Heart right ventricle (tissue), 16 donors: ENCODE data around the gene ASPSCR1. TPM values are rescaled to one million over a fixed set of nuclear protein-coding genes. Genes with fewer than 3 reads are reported as not detected.

Experiments used
- ATAC-seq, 8 donors: fragments of 200-7000 bp; cut with Tn5 transposase; one replicate each; pipeline ENCODE4 v1.9.1; 2020; ENCODE audit warnings: mild to moderate bottlenecking in 8 of 8, moderate library complexity in 8 of 8, moderate number of reproducible peaks in 1 of 8
- DNase-seq, 2 donors: peaks; one replicate each; pipeline ENCODE4 v3.0.0-alpha.2; 2020
- H3K27ac ChIP-seq, 10 donors: fragments of 200-600 bp; sonication (generic) in 2 of 10; one replicate each; pipeline versions ENCODE4 v1.5.0 to v1.8.0; 2020 to 2022; ENCODE audit warnings: mild to moderate bottlenecking in 3 of 10
- H3K27me3 ChIP-seq, 7 donors: fragments of 200-600 bp; one replicate each; pipeline ENCODE4 v1.8.0; 2021 to 2022; ENCODE audit warnings: mild to moderate bottlenecking in 2 of 7
- H3K36me3 ChIP-seq, 9 donors: fragments of 200-600 bp; sonication (generic) in 1 of 9; one replicate each; pipeline versions ENCODE4 v1.5.0 to v1.8.0; 2020 to 2022; ENCODE audit warnings: mild to moderate bottlenecking in 2 of 9
- H3K4me1 ChIP-seq, 9 donors: fragments of 200-600 bp; sonication (generic) in 1 of 9; one replicate each; pipeline versions ENCODE4 v1.5.0 to v1.8.0; 2020 to 2022; ENCODE audit warnings: mild to moderate bottlenecking in 4 of 9
- H3K4me3 ChIP-seq, 10 donors: fragments of 200-600 bp; sonication (generic) in 2 of 10; one replicate each; pipeline versions ENCODE4 v1.5.0 to v1.8.0; 2020 to 2022; ENCODE audit warnings: mild to moderate bottlenecking in 7 of 10, moderate library complexity in 2 of 10
- H3K9me3 ChIP-seq, 11 donors: fragments of 200-600 bp in 10 of 11; sonication (generic) in 2 of 11; one replicate each; pipeline versions ENCODE4 v1.5.0 to v1.8.0; 2013 to 2022; ENCODE audit warnings: mild to moderate bottlenecking in 2 of 11, control low read depth in 1 of 11, moderate library complexity in 1 of 11
- CTCF ChIP-seq, 9 donors: fragments of 200-600 bp; sonication (generic) in 2 of 9; IDR thresholded peaks; one replicate each; pipeline versions ENCODE4 v1.5.0 to v1.8.0; 2021 to 2022; ENCODE audit warnings: antibody characterized with exemption in 9 of 9, mild to moderate bottlenecking in 5 of 9, moderate library complexity in 1 of 9
- WGBS, 2 donors: extraction: QIAGEN DNeasy Blood & Tissue Kit; methylation state at CpG; one replicate each; pipeline ENCODE4 v1.1.7; 2013; ENCODE audit warnings: inconsistent platforms in 1 of 2; 5-methylcytosine and 5-hydroxymethylcytosine counted together
- intact Hi-C, 10 donors: fragments of 100-400 bp; cut with DNase I; formaldehyde crosslinking; loops; one replicate each; pipeline versions ENCODE4 v1.11.1 to v1.14.2; 2022
- polyA plus RNA-seq, 2 donors: library from polyadenylated mRNA; stranded (reverse); fragments of 200-250 nt; gene quantifications; one replicate each; pipeline ENCODE4 v1.2.3, GENCODE V29; 2013
- total RNA-seq, 10 donors: library from RNA; stranded (reverse); fragmentation: NEBNext Ultra II Directional in 3 of 10; extraction: Animal tissue kit (Norgen Biotek cat#: 25700) in 3 of 10; gene quantifications; one replicate each; pipeline versions ENCODE4 v1.2.1 to v1.2.4, GENCODE V29; 2021 to 2023
- donor health status: Arrhythmogenic right ventricular cardiomyopathy.
- donor health status: ischemic (EF 13 %, LVEDD 7.1; RV severe dilation, severe dysfunction).
- donor health status: healthy with polysubstance abuse.
- donor health status: DM: no; HTN: yes; CAD: no.
- donor health status: DM: no; HTN: no; CAD: no.
- donor health status: ischemic (EF 25% LVEDD 6.9; RV normal size, moderate dysfunction).
- donor health status: ischemic (EF 25% LVEDD 5.7; RV mildly dilated, moderate dysfunction).
- donor health status: healthy.
- donor health status: DM: yes; HTN: yes; CAD: no.
- donor health status: Ischemic cardiomyopathy.
- donor health status: ischemic (EF 35%, LVEDD 5.7; RV mildly dilated, moderate dysfunction).
- donor health status: nonischemic (EF 11% LVEDD 7.7; RV severe dilation, severe dysfunction).
- donor health status: DM: yes; HTN: yes; CAD: no.
- donor health status: PGD.
- donor health status: ischemic (EF 29% LVEDD 5.4; RV normal size, mild dysfunction).
- donor health status: nonischemic (EF 23%, LVEDD 6.1; RV moderate dilation, normal function).

ASPSCR1 gene
- total and polyA plus RNA-seq, 12 donors, result 19.9 to 115 (median 25.1) TPM

GRCh38 chr17:81983011-81983638 lies 5.7 kb downstream of the ASPSCR1 start:
- Histone ChIP-seq H3K9me3 (no peaks in the 10 kb centered on the region), H3K27me3 (no peaks in the 10 kb centered on the region), H3K4me1 (peaks cover 0 to 15% (median 8%) of the 10 kb centered on the region in 9 donors), H3K36me3 (peaks cover 0 to 80% (median 8%) of the 10 kb centered on the region in 9 donors), H3K4me3 (no peak overlapping the region), H3K27ac (no peak overlapping the region)
- WGBS, 2 donors, result 93 to 95% methylated on average over 35 of the region's 35 CpGs
- no peak for ATAC-seq
- DNase-seq, result no peak
- intact Hi-C loops, result no loop called here
- no peak for TF ChIP-seq CTCF (IDR thresholded peaks at IDR 0.05)

GRCh38 chr17:81983639-81984373 lies 6.4 kb downstream of the ASPSCR1 start:
- no peak overlapping the region for H3K4me3 ChIP-seq
- H3K27me3 ChIP-seq, result no peaks in the 10 kb centered on the region
- no peak for TF ChIP-seq CTCF (IDR thresholded peaks at IDR 0.05)
- ATAC-seq (no peak), DNase-seq (no peak)
- no peak overlapping the region for H3K27ac ChIP-seq
- WGBS, 2 donors, result 94 to 95% methylated on average over 26 of the region's 26 CpGs
- H3K4me1 ChIP-seq, result peaks cover 0 to 8% (median 1%) of the 10 kb centered on the region in 9 donors
- peaks cover 0 to 84% (median 8%) of the 10 kb centered on the region in 9 donors for H3K36me3 ChIP-seq
- H3K9me3 ChIP-seq, result no peaks in the 10 kb centered on the region
- intact Hi-C loops, result no loop called here

- Histone ChIP-seq H3K27ac (no peak overlapping the region), H3K9me3 (no peaks in the 10 kb centered on the region), H3K4me1 (peaks cover 0 to 4% (median 0%) of the 10 kb centered on the region in 9 donors), H3K36me3 (peaks cover 0 to 84% (median 8%) of the 10 kb centered on the region in 9 donors), H3K4me3 (no peak overlapping the region), H3K27me3 (no peaks in the 10 kb centered on the region)
- TF ChIP-seq CTCF (IDR thresholded peaks at IDR 0.05), result no peak
- intact Hi-C loops, result no loop called here
- no peak for ATAC-seq
- WGBS, 2 donors, result 93 to 94% methylated on average over 21 of the region's 21 CpGs
- DNase-seq, result no peak
Observed at GRCh38 chr17:81984773-81985410, 7.5 kb downstream of the ASPSCR1 start.

DNA sequence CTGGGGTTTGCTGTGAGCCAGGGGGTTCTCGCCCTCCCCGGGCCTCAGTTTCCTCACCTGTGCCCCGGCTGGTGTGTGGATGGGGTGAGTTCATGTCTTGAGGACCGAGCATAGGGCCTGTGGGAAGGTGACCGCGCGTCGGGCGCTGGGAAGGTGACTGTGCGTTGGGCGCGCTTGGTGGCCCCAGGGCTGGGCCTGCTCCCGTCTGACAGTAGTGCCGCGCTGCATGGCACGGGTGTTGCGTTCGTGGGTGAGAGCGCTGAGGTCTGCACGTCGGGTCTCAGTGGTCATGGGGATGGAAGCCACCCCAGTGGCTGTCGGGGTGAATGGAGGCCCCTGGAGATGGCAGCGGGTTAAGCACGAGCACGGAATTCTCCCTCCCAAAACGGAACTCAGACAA lies 9.2 kb downstream of the ASPSCR1 start:
- H3K4me1 ChIP-seq, result peaks cover 4 to 12% (median 8%) of the 10 kb centered on the region in 9 donors
- 96 to 98% methylated on average over 26 of the region's 26 CpGs for WGBS, 2 donors
- intact Hi-C loops, result no loop called here
- no peak overlapping the region for H3K4me3 ChIP-seq
- no peak for ATAC-seq
- no peak for DNase-seq
- no peak for TF ChIP-seq CTCF (IDR thresholded peaks at IDR 0.05)
- peaks cover 0 to 72% (median 8%) of the 10 kb centered on the region in 9 donors for H3K36me3 ChIP-seq
- no peaks in the 10 kb centered on the region for H3K9me3 ChIP-seq
- no peak overlapping the region for H3K27ac ChIP-seq
- no peaks in the 10 kb centered on the region for H3K27me3 ChIP-seq
